ENCODE results near the gene CTU2. TPM values are rescaled to one million over a fixed set of nuclear protein-coding genes. Genes with fewer than 3 reads are reported as not detected.
A peak's percentile ranks its signal among the peaks of the same experiment; 100 is the strongest.

Gene CTU2
- polyA plus RNA-seq, 1 experiment = 6.5 TPM

DNA sequence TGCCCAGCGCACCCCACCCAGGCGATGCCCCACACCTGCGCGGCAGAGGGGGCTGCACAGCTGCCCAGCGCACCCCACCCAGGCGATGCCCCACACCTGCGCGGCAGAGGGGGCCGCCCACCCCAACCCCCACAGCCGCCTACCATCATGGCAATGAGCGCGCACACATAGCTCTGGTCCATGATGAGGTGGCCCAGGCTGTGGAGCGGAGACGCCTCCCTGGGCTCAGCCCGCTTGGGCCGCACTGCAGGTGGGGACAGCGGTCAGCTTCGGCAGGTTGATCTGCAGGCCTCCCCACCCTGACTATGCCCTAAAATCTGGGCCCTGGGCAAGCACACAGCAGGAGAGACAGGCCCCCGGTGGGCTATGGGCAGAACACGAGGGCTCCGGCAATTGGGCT is 30.2 kb downstream of the CTU2 start:
- H3K4me3 ChIP-seq (ENCODE audit: low read depth, low read length) = no peak overlapping the region
- H3K27me3 ChIP-seq (ENCODE audit: control insufficient read depth, insufficient read depth, low read length) = no peaks in the 10 kb centered on the region
- TF ChIP-seq, protein P1, sequence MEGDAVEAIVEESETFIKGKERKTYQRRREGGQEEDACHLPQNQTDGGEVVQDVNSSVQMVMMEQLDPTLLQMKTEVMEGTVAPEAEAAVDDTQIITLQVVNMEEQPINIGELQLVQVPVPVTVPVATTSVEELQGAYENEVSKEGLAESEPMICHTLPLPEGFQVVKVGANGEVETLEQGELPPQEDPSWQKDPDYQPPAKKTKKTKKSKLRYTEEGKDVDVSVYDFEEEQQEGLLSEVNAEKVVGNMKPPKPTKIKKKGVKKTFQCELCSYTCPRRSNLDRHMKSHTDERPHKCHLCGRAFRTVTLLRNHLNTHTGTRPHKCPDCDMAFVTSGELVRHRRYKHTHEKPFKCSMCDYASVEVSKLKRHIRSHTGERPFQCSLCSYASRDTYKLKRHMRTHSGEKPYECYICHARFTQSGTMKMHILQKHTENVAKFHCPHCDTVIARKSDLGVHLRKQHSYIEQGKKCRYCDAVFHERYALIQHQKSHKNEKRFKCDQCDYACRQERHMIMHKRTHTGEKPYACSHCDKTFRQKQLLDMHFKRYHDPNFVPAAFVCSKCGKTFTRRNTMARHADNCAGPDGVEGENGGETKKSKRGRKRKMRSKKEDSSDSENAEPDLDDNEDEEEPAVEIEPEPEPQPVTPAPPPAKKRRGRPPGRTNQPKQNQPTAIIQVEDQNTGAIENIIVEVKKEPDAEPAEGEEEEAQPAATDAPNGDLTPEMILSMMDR (IDR thresholded peaks at IDR 0.05; ENCODE audit: low read depth, low read length) = no peak
- no peak overlapping the region for H3K27ac ChIP-seq (ENCODE audit: low read depth, low read length)
- no peak for DNase-seq (ENCODE audit: low read depth, low spot score)
- ChIA-PET POLR2A (interaction anchor here (1.2 kb wide), 2 partner anchors 47 to 49 kb away, joined by 5 to 6 read pairs; partner anchors contain the start of gene PIEZO1), CTCF (interaction anchor here (0.5 to 2.8 kb wide), 19 partner anchors 10 to 1314 kb away, joined by 3 to 21 read pairs (median 8); partner anchors contain the start of gene PIEZO1)
- H3K9me3 ChIP-seq (ENCODE audit: control insufficient read depth, insufficient read depth, low read length) = no peaks in the 10 kb centered on the region; the same call in 1 of the 2 replicates

DNA sequence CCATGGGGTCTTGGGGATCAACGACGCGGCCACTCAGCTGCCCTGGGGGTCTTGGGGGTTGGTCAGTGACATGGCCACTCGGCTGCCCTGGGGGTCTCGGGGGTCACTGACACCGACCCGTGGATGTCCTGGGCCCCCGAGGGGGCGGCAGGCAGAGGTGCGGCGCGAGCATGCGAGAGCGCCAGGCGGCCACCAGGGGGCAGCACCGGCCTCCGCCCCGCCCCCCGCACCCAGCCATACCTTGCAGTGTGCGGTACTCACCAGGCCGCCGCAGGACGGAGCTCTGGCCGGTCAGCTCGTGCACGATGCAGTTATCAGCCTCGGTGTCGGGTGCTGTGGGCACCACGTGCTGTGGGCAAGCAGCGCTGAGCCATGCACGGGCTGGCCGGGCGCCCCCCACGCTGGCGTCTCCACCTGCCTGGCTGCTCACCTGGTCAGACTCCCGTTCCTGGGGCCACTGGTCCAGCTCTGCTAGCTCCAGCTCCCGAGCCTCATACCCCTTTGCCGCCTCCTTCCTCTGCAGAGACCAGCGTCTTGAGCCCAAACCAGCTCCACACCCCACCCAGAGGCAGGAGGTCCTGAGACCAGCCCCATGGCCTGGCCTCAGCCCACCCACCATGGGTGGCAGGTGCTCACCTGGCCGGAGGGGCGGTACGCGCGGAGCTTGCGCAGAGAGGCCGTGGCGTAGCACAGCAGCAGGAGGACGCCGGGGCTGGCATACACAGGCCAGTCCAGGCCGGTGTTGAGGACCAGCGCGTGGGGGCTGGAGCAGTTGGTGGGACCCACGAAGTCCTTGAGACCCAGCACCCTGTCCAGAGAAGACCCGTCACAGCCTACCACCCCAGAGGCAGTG is 31.2 kb downstream of the CTU2 start:
- no peaks in the 10 kb centered on the region; the same call in 1 of the 2 replicates for H3K9me3 ChIP-seq (ENCODE audit: control insufficient read depth, insufficient read depth, low read length)
- H3K27me3 ChIP-seq (ENCODE audit: control insufficient read depth, insufficient read depth, low read length) = no peaks in the 10 kb centered on the region
- ChIA-PET POLR2A (interaction anchor here (0.5 to 1.3 kb wide), 8 partner anchors 22 to 66 kb away, joined by 3 to 6 read pairs (median 4); partner anchors contain the start of gene PIEZO1), CTCF (interaction anchor here (0.6 to 2.8 kb wide), 45 partner anchors 9 to 1277 kb away, joined by 3 to 21 read pairs (median 5); partner anchors contain the start of genes APRT, MVD and PIEZO1)
- TF ChIP-seq, protein P1 (IDR thresholded peaks at IDR 0.05; ENCODE audit: low read depth, low read length) = peak; percentile 73
- DNase-seq (ENCODE audit: low read depth, low spot score) = peak; percentile 29
- H3K4me3 ChIP-seq (ENCODE audit: low read depth, low read length) = no peak overlapping the region
- H3K27ac ChIP-seq (ENCODE audit: low read depth, low read length) = peak overlapping the region; percentile 21

DNA sequence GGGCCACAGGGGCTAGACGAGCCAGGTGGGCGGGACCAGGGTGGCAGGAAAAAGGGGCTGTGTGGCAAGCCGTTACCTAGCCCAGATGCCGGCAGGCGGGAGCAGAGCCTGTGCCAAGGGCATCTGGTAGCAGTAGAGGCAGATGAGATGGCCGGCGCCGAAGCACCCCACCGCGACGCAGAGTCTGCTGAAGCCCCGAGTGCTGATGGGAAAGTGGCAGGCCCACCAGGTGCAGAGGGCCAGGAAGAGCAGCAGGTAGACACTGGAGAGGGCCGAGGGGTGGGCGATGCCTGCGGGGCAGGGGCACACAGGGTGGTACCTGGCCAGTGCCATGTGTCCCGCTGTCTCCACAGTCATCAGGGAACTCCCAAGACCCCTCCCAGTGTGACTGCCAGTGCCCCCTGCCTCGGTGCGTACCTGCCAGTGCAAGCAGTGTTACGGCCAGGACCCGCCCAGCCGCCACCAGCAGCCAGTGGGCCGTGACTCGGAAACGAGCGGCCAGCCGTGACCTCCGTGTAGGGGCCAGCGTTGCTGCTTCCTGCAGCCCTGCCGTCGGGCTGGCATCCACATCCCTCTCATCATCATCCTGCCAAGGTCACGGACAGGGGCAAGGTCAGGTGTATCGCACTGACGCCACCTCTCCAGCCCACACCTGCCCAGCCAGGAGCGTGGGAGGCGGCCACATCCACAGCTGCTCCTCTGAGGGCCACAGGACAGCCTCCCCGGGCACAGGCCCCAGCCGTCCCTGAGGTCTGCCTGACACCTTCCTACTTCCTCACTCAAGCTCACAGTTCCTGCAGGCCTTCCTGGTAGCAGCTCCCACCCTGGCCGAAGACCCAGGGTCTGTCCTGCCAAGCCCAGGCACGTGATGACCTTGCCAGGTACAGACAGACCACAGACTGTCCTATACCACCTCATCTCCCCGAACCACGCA is 32.1 kb downstream of the CTU2 start:
- POLR2A ChIA-PET = interaction anchor here (1.0 to 1.3 kb wide), 2 partner anchors 32 to 34 kb away, joined by 3 to 5 read pairs; no protein-coding TSS in a partner anchor
- CTCF ChIA-PET = interaction anchor here (0.7 to 2.0 kb wide), 15 partner anchors 8 to 417 kb away, joined by 3 to 21 read pairs (median 7); no protein-coding TSS in a partner anchor
- TF ChIP-seq, protein P1 (IDR thresholded peaks at IDR 0.05; ENCODE audit: low read depth, low read length) = no peak
- Histone ChIP-seq H3K27ac (ENCODE audit: low read depth, low read length) (no peak overlapping the region), H3K9me3 (ENCODE audit: control insufficient read depth, insufficient read depth, low read length) (no peaks in the 10 kb centered on the region; the same call in 1 of the 2 replicates), H3K27me3 (ENCODE audit: control insufficient read depth, insufficient read depth, low read length) (no peaks in the 10 kb centered on the region), H3K4me3 (ENCODE audit: low read depth, low read length) (no peak overlapping the region)
- DNase-seq (ENCODE audit: low read depth, low spot score) = no peak

DNA sequence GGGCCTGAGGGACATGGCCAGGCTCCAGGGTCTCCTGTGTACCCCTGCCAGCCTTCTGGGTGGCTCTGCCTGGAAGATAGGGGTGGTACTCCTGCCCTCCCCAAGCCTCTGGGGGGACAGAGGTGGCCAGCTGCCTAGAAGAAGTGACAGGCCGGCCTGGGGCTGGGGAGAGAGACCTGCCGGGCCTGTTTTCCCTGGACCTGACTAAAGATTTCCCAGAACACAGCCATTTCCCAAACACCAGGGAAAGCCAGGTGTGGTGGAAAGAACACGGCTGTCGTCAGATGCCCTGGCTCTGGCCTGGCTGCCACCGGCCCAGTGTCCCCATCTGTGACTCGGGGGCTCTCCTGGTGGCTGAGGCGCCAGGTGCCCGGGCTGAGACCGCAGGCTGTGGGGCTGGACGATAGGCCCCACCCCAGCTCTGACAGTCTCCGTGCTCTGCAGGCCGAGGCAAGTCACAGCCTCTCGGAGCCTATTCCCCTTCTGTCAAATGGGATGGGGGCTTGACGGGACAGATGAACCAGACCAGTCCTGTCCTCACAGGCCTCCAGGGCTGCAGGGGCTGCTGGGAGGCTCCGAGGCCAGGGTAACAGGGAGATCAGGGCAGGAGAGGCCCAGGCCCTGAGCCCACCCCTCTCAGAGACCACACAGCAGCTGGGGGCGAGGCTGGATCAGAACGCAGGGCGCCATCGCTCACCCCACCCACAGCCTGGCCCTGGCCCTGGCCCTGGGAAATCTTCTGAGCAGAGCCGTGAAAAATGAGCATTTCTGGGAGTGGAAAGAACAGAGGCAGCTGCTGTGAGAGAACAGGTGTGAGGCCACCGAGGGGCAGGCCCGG is 33.1 kb downstream of the CTU2 start:
- Histone ChIP-seq H3K9me3 (ENCODE audit: control insufficient read depth, insufficient read depth, low read length) (no peaks in the 10 kb centered on the region; the same call in 1 of the 2 replicates), H3K27ac (ENCODE audit: low read depth, low read length) (no peak overlapping the region), H3K27me3 (ENCODE audit: control insufficient read depth, insufficient read depth, low read length) (no peaks in the 10 kb centered on the region), H3K4me3 (ENCODE audit: low read depth, low read length) (no peak overlapping the region)
- TF ChIP-seq, protein P1 (IDR thresholded peaks at IDR 0.05; ENCODE audit: low read depth, low read length) = no peak
- CTCF ChIA-PET = interaction anchor here (0.6 kb wide), 1 partner anchor 59 kb away, joined by 4 read pairs; no protein-coding TSS in a partner anchor
- POLR2A ChIA-PET = no interaction called here
- no peak for DNase-seq (ENCODE audit: low read depth, low spot score)
